Activated CD4-positive, CD25-positive, alpha-beta regulatory T cell treated with anti-CD3 and anti-CD28 coated beads, Interleukin-2, amount 50 U/mL, for 72 hours (primary cell): ENCODE measurements around the gene AGPS.
"Not testable (repeated sequence)": the region's sequence is repeated elsewhere in the genome, so short reads cannot be mapped to it uniquely, and the experiment has no call there.

Experiments
- DNase-seq: peaks from one replicate; pipeline ENCODE4 v3.0.0; 2021

The AGPS gene

DNA sequence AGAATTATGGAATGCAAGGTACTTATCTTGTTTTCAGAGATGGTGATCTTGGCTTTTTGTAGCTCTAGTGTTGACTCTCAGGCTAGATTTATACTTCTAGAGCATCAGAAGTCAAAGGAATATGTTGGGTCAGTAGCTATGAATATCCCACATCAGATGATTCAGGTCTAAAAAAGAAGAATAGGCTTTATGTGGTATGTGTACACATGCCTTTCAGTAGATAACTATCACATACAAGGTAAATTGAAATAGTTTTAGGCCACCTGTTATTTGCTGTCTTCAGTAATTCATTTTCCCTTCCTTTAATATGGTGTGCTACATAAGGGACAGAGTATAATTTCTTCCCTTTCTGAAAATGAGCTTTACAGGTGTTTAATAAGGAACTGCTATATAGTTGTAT, 142.4 kb downstream of the AGPS start:
- DNase-seq = no peak

DNA sequence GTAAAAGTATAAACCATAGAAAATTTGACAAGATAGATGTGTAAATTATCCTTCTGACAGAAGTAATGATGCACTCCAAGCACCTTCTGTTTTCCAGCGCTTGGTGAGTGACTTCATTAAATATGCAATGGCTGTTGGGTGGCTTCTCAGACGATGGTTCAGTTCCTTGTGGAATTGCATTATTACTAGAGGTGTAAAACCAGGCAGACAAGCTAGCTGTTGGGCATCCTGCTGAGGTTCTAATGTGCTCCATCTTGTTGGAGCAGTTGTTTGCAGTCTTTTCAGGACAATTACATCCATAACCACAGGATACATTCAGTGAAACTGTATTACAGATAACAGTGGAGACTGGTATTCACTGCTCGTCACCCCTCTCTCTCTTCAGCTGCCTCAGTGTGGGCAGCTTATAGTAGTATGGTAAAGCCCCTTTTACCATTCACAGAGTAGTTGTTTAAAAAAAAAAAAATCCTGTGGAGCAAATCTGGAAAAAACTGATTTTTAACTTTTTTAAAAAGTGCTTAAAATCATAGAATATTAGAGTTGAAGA, 143.5 kb downstream of the AGPS start:
- DNase-seq = no peak

DNA sequence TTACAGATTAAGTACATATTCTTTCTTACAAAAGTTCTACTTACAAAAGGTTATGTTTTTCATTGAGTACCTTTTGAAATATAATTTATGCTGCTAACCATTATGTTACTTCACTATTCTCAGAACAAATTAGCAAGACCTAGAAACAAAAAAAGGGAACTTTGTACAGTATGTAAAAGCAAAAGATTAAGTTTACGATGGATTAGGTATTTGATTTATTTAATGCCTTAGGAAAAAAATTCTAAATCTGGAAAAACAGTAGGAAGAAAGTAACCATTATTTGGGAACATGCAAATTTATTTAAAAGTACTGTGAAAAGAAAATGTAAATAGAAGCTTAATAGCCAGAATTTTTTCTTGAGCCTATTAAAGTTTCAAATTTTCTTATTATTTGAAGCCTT, 144.6 kb downstream of the AGPS start:
- DNase-seq = no peak

DNA sequence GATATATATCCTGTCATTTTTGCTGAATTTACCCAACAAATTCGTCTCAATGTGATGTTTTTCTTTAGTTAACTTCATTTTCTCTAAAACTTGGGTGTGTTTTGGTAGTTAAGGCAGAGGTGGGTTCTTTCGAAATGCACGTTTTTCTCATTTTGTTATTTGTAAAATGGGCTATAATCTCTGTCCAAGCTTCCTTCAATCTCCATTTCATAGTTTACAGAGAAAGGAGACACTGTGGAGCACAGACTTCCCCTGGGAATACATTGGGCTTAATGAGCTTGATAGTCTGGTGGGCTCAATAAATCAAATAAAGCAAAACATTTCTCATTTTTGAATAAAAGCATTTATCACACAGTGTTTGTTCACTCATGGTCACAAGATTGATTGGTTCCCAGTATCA, 145.1 kb downstream of the AGPS start:
- DNase-seq = no peak

DNA sequence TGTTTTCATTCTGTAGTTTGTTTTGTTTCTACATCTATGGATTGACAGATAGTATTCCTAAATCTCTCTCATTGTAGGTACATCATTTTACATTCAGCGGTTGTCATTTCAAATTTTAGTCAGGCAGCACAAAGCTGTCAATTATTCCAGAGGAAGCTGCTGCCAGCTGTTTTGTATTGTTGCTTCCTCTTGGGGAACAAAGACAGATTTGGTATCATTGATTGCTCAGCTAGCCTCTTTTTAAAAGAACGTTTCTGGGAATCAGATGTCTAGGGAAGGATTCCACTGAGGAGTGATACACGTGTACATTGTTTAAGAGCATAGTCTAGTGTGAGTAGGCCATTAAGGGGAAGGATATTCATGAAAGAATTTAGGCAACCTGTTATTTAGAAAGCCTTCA, 145.8 kb downstream of the AGPS start:
- no peak for DNase-seq

DNA sequence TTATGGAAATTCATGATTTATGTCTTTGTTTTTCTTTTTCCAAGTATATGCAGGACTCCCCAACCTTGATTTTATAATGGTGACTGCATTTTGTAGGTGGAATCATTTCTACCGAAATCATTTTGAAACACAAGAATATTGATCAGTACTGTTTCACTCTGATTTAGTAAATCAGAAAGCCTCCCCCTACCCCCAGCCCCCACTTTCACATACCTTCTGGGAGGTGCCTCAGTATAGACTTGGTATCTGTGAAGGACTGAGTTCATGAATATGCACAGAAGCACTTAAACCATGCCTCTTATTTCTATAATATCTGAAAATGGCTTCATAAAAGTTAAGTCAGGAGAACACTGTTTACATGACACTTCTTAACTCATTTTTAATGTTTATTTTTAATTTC, 147.7 kb downstream of the AGPS start:
- no peak for DNase-seq

DNA sequence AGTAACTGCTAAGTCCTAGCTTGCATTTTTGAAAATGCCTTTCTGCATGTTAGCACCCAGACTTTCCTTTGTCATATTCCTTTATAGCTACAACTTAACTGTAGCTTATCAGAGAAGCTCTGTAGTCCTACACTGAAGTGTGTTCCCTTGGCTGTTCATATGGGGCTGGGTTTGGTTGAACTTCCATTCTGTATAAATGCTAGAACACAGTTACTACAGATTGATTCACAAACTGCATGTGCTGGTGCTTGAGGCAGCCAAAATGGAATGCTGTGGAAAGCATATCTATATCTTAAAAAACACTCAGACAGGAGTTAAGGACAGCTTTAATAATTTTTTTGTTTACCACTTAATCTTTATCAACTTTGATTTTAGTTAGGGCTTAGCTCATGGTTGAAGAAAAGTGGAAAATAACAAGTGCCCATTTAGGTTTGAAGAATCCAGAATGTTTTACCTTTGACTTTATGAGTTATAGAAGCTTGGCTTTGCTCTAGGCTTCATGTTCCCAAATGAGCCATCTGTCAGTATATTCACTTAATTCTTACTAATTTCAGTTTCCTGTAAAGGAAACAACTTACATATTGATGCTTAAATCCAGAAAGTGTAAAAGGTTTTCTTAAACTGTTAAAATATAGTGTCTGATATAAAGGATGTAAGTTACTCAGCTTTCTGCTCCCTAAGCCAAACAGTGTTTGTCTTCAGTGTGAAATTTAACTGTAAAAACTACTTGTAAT, 148.9 kb downstream of the AGPS start:
- no peak for DNase-seq

DNA sequence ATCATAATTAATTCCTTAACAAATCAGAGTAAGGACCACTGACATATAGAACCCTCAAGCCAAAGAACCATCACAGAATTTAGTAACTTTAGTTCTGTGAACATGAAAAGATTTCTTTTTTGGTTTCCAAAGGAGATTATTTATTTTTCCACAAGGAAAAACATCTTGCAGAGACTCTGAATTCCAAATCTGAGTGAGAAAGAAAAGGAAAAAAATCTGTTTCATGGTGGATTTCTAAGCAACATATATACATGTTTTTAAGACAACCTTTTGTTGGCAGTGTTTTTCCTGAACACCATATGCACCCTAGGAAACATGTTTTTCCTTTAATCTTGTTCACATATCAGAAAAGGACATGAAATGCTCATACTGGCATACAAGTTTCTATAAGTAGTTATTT, 149.8 kb downstream of the AGPS start:
- no peak for DNase-seq

DNA sequence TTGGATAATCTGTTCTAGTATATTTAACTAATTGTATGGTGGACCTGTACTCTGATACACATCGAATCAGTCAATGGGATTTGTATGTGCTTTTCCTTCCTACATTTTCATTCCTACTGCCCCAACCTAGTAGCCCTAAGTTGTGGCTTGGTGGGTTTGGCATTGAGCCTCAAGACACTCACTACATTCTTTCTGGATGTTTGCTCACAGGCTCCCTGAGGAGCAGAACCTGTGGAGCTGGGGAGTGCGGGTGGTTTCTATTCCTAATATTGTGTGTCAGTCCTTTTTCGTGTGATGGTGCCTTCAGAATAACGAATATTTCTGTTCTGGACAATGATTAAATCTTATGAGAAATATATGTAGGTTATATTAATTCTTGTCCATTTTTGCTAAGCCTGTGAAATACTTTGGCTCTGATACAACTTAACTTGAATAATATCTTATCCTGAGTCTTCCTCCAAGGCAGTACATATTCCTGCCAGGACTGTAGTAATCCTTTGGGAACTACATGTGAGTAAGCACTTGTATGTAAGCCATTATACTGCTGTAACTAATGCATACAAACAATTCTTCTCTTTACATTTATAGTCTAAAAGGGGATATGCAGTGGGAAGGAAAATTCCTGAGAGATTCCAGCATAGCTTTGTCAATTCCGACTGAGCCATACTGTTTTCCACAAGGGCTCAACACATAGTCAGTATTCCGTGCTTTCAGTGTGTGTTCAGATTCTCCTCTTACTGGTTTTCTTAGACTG, 150.6 kb downstream of the AGPS start:
- no peak for DNase-seq

DNA sequence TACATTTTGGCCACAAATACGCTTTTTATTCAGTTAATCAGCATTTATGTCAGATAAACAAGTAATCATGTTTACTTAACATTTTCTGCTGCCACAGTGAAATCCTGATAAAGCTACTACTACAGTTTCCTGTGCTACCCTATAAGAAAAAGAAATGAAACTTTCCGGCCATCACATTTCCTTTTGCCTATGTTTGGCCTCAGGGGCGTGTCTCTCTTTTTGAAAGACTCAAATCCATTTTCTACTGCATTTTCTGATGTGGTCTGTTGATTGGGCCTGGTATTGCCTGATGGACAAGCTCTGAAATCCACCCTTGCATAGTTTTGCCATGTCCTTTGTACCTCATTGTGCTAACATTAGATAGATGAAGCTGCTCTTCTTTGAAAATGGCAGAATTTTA, 152.6 kb downstream of the AGPS start:
- DNase-seq = no peak

DNA sequence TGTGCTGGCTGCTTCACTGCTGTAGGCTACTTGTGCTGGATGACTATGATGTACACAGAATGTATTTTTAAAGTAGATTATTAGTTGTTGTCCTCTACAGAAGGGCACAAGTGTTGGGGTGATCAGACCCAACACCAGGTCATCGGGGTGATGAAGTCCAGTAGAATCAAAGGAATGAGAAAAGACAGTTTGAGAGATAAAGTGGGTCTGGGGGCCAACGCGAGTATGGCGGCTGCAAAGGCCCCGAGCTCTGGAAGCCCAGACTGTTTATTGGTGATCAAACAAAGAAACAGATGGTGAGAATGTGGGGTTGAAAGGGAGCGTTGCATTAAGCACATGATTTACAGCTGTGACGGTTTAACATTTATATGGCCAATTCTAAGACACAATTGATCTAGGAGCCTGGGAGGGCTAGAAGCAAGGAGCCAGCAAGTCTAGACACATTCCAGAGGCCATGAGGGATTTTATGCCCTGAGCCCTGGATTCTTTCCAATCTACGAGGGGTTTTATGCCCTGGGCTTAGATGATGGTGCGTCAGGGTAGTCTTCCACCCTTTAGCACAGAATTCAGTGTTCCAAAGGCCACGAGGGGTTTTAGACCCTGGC, 153.5 kb downstream of the AGPS start:
- DNase-seq = no peak

DNA sequence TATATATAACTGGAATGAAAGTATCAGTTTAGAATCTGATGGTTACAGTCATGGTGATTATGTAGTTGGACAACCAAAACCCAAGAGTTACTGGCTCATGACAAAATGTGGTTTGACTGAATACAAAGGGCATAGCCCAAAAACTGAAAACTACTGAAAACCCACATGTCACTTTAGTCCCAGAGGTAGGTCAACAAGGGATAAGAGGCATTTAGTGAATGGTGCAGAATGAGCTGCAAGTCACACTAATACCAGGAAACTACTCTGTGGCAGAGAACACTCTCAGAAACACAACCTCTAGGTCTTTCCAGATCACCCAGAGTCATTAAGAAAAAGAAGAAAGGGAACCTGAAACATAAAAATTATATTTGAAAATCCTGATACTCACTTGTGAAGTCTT, 154.5 kb downstream of the AGPS start:
- DNase-seq = no peak

DNA sequence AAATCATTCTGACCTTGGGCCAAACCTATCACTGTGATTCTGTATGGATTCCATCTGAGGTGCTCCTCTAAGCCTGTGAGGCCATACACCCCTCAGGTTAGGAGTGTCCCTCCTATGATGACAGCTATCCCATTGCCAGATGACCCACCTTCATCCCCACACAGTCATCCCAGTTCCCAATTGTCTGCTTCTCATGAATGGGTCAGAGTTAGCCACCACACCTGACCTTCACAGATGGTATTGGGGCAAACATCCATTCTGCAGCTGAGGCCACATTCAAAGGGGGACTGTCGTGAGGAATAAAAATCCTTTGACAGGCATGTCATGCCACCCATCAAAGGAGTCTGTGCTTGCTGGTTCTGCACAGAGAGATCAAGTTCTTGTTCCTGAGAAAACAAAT, 155.2 kb downstream of the AGPS start:
- no peak for DNase-seq

DNA sequence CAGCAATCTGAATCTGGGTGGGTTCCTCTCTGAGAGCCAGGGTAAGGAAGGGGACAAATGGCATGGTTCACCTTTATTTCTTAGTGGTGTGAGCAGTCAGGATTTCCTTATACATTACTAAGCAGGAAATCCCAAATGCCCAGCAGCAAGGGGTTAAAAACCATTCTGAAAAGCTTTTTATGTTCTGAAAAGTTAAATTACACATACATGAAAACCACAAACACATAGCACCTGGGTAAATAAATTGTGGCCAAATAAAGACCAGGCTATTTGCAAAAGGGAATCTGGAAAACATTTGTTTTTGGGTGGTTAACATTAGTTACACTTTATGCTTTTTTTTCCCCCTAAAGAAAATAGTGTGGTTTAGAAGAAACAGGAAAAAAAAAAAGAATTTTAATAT, 156.1 kb downstream of the AGPS start:
- no peak for DNase-seq

DNA sequence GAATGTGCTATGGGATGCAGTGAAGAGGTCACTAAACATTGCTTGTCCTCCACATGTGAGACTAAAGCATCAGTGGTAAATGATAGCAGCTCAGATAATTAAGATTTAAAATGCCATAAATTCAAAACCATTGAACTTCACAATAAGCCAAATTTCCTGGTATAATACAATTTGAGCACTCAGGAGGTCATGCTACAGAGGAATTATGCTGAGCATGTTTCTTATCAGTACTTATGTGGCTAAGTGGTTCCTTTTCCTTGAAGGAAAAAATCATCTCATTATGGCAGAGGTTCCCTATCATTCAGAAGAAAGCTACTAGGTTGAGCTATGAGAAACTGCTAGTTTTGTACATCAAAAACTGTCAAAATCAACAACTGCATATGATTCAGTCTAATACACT, 156.6 kb downstream of the AGPS start:
- DNase-seq = no peak

DNA sequence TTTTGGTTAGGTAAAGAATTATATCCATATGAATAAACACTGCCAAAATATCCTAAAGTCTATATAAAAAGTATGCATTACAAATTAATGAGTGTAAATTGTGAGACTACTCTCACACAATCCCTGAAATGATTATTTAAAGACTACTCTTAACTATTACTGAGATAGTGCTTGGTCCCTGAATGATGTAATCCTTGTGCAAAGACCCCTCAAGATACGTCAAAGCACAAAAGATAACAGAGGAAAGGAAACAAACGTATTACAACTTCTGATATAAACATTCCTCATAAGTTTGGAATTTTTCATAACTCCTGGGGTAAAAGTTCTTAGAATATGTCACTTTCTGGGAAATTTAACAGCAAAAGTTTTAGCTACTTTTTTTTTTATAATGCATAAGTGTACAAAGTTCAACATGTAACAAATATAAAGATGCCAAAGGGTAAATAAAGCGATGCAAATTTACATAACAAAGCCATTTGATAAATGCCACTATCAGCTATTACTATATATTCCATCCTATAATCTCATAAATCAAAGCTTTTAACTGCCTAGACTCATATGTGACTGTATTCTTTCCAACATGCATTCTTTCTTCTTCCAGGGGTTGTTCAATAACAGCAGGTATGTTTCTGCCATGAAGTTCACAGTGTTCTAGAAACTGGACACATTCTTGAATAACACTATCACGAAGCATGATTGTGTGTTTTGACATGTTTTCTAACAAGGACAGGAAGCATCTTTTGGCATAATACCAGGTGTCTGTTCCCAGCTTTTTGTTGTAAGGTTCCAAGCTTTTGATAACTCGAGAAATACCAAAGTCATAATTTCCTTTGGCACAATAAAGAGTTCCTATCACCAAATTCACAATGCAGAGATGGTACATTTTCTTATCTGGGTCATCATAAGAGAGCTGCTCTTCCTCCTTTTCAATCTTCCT, 158.0 kb downstream of the AGPS start:
- DNase-seq = no peak

DNA sequence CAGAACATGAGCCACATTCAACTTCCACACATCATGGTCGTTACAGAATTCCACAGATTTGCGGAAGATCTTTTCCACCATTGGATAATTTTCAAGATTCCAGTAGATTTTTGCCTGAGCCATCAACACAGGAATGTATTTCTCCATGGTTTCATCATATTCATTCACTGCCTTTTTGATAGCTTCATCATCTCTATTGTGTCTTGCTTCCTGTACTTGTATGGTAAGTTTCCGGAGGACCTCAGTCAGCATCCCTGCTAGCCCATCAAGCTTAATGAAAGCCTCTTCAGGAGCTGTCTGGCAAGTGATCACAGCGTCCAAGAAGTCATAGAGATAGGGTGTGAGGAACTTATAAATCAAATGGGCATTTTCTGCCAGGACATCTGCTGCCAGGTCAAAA, 158.8 kb downstream of the AGPS start:
- not testable (repeated sequence) for DNase-seq

DNA sequence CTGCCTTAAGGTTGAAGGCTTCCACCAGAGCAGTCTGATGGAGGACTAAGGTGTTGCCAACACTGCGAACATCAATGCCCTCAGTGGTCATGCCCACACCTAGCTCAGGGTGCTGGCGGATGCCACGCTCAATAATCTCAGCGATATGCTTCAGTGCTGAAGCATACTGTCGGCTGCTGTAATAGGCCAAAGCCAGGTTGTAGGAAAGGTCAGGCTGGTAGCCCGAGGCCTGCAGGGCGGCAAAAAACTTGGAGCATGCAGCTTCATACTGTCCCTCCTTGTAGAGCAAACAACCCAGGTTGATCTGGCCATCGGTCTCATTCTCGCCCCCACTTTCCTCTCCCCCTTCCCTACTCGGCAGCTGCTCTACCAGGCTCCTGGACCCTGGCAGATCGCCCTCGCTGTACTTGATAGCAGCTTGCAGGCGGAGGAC, 159.4 kb downstream of the AGPS start:
- no peak for DNase-seq

DNA sequence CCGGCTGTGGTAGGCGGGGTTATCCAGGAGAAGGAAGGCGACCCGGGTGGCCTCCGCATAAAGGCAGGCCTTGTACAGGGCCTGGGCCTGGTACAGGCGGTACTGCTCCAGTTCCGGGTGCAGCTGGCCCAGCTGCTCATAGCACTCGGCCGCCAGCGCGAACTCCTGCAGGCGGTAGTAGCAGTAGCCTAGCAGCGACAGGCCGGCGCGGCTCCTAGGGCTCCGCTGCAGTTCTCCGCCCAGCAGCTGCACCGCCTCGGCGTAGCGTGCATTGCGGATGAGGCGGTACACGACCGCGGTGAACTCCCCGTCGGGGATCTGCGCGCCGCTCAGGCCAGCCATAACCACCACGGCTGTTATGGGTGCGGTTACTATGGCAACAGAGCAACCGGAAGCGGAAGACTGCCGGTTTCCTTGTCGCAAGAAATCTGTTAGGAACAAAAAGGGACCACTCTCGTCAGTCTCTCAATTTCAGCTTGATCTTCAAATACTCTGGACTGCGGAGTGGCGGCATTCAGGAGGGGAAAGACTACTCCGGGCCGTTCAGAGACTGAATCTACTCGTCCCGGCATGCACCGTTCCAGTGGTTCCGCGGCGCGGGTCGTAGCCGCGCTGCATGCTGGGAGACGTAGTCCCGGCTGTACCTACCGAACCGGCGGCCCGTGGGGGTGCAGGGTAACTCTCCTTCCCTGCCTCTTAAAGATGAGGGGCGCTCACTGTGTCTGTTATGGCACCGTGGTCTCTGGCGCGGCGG, 160.0 kb downstream of the AGPS start:
- peak; percentile 86 for DNase-seq

DNA sequence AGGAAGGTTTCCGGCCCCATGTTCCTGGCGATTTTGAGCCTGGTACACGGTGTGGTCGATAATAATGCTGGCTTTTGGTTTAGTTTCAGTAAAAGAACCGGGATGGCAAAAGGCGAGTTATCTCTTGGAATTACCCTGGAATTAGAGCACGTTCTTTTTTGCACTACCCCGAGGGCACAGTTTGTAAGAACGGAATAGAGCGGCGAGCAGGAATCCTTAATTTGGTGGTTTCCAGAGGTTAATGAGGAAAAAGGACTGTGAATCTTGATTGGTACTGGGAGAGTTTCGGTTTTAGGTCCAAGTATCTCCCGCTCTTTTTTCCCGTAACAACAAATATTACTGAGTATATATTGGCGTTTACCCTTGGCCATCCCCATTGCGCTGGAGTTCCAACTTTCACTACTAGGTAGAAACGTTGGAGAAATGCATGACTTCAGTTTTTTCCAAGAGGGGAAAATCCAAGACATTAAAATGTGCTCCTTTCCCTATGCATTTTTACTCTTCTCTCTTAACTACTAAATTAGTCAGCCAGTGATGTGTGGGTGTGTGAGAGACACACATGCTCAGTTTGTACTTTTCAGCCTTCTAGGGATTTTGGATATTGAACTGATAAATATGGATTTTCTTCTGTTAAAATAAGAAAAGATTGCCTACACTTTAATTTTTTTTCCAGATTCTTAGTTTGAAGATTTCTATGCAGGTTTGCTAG, 160.8 kb downstream of the AGPS start:
- DNase-seq = no peak

DNA sequence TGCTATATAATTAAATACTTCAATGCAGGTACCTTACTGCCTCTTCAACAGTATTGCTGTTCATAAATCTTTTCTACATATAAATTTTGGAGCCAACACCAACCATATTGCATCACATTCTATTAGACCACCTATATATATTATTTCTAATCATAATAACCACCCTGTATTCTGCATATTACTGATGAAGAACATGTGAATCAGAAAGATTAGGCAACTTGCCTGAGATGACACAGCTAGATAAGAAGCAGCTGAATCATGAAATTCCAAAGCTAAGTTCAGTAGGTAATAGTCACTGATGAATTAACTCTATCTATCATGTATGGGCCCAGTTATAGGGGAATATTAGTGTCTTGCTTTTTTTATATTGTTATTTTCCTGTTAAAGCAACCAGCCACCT, 161.8 kb downstream of the AGPS start:
- DNase-seq = no peak
